IMR-90 (cell line): Measurements from ENCODE around the gene PSMD6. TPM values are rescaled to one million over a fixed set of nuclear protein-coding genes. Genes with fewer than 3 reads are reported as not detected.

ENCODE experiments used
- ATAC-seq: fragments of 200-7000 bp; cut with Tn5 transposase; 2 replicates; pipeline ENCODE4 v1.9.1; 2020; ENCODE audit warnings: low read depth, mild to moderate bottlenecking, moderate library complexity
- BruUV-seq: library from RNA; stranded (reverse); fragments of 400-500 nt; replicated peaks from 2 replicates; lab custom pipeline; 2021; lab: Mats Ljungman, UMichigan
- CTCF ChIA-PET: fragments of 300-600 bp; formaldehyde crosslinking; extraction: SDS; loops from one replicate; lab custom pipeline; 2021; ENCODE audit warnings: antibody characterized with exemption; lab: Yijun Ruan, JAX
- POLR2A ChIA-PET: fragments of 300-600 bp; sonication (Branson Sonifier 250); formaldehyde crosslinking; loops from one replicate; lab custom pipeline; 2022; ENCODE audit warnings: antibody characterized with exemption; ENCODE audit not compliant: unreplicated experiment; lab: Charles Lee
- DNase-seq: peaks from one replicate; pipeline ENCODE4 v3.0.0; 2013
- H2AFZ ChIP-seq: replicated peaks from 2 replicates; pipeline ENCODE3; 2013; ENCODE audit warnings: low read length, mild to moderate bottlenecking; ENCODE audit not compliant: poor library complexity
- H2AK5ac ChIP-seq: 2 replicates; pipeline ENCODE4 v1.6.1; 2013; ENCODE audit warnings: low read depth, low read length, inconsistent platforms
- H2AK9ac ChIP-seq: replicated peaks from 2 replicates; pipeline ENCODE3; 2013; ENCODE audit warnings: mild to moderate bottlenecking, low read depth, low read length, moderate library complexity; ENCODE audit not compliant: poor library complexity
- H2BK120ac ChIP-seq: 2 replicates; pipeline ENCODE4 v1.6.1; 2013; ENCODE audit warnings: low read depth, low read length, inconsistent platforms
- H2BK15ac ChIP-seq: 3 replicates; pipeline ENCODE4 v1.6.1; 2013; ENCODE audit warnings: low read depth, low read length, inconsistent platforms
- H2BK20ac ChIP-seq: 2 replicates; pipeline ENCODE4 v1.6.1; 2013; ENCODE audit warnings: low read depth, mild to moderate bottlenecking, inconsistent platforms, low read length, moderate library complexity
- H2BK5ac ChIP-seq: 2 replicates; pipeline ENCODE4 v1.6.1; 2013; ENCODE audit warnings: mild to moderate bottlenecking, low read depth, low read length, inconsistent platforms; ENCODE audit not compliant: poor library complexity, severe bottlenecking
- H3K14ac ChIP-seq: replicated peaks from 2 replicates; pipeline ENCODE4 v1.6.1; 2013; ENCODE audit warnings: low read depth, low read length, inconsistent platforms
- H3K18ac ChIP-seq: 2 replicates; pipeline ENCODE4 v1.6.1; 2013; ENCODE audit warnings: low read depth, low read length, control low read depth
- H3K23ac ChIP-seq: 2 replicates; pipeline ENCODE4 v1.6.1; 2013; ENCODE audit warnings: low read depth, low read length, inconsistent platforms
- H3K27ac ChIP-seq: 2 replicates; pipeline ENCODE4 v1.5.1; 2013; ENCODE audit warnings: mild to moderate bottlenecking, control low read depth, low read length; ENCODE audit not compliant: insufficient read depth
- H3K27me3 ChIP-seq: 2 replicates; pipeline ENCODE4 v1.6.1; 2013; ENCODE audit warnings: low read length; ENCODE audit not compliant: control insufficient read depth, insufficient read depth
- H3K36me3 ChIP-seq: 2 replicates; pipeline ENCODE4 v1.6.1; 2013; ENCODE audit warnings: low read length, mixed read lengths; ENCODE audit not compliant: control insufficient read depth, insufficient read depth
- H3K4ac ChIP-seq: 2 replicates; pipeline ENCODE4 v1.6.1; 2013; ENCODE audit warnings: low read depth, low read length, inconsistent platforms
- H3K4me1 ChIP-seq: 2 replicates; pipeline ENCODE4 v1.6.1; 2013; ENCODE audit warnings: low read length, mixed read lengths; ENCODE audit not compliant: control insufficient read depth, insufficient read depth
- H3K4me2 ChIP-seq: 2 replicates; pipeline ENCODE4 v1.6.1; 2013; ENCODE audit warnings: low read depth, mild to moderate bottlenecking, control low read depth, low read length, moderate library complexity
- H3K4me3 ChIP-seq: 2 replicates; pipeline ENCODE4 v1.5.1; 2013; ENCODE audit warnings: low read depth, mild to moderate bottlenecking, control low read depth, low read length, moderate library complexity; ENCODE audit not compliant: insufficient read depth
- H3K56ac ChIP-seq: 2 replicates; pipeline ENCODE4 v1.6.1; 2013; ENCODE audit warnings: low read length, inconsistent platforms; ENCODE audit not compliant: insufficient read depth; ENCODE audit errors: extremely low read depth
- H3K79me1 ChIP-seq, 2 experiments: 2 replicates each; pipeline ENCODE4 v1.6.1; 2013; ENCODE audit warnings: low read length in 2 of 2, inconsistent platforms in 1 of 2, low read depth in 1 of 2
- H3K9ac ChIP-seq: 2 replicates; pipeline ENCODE4 v1.6.1; 2013; ENCODE audit warnings: low read depth, low read length, control low read depth
- H3K9me1 ChIP-seq: 2 replicates; pipeline ENCODE4 v1.6.1; 2013; ENCODE audit warnings: low read length, inconsistent platforms; ENCODE audit not compliant: insufficient read depth
- H3K9me3 ChIP-seq: 2 replicates; pipeline ENCODE4 v1.6.1; 2013; ENCODE audit warnings: low read length; ENCODE audit not compliant: control insufficient read depth, insufficient read depth
- H4K20me1 ChIP-seq: 2 replicates; pipeline ENCODE4 v1.6.1; 2013; ENCODE audit warnings: low read length, inconsistent platforms; ENCODE audit not compliant: insufficient read depth
- H4K5ac ChIP-seq: 2 replicates; pipeline ENCODE4 v1.6.1; 2013; ENCODE audit warnings: mild to moderate bottlenecking, low read depth, low read length, control low read depth
- H4K8ac ChIP-seq, 2 experiments: 2 replicates each; pipeline ENCODE4 v1.6.1; 2013; ENCODE audit warnings: low read depth in 2 of 2, low read length in 2 of 2, control low read depth in 1 of 2, inconsistent platforms in 1 of 2
- H4K91ac ChIP-seq: 2 replicates; pipeline ENCODE4 v1.6.1; 2013; ENCODE audit warnings: low read depth, low read length, inconsistent platforms; ENCODE audit not compliant: insufficient read depth
- BHLHE40 ChIP-seq: fragments of 150-350 bp; IDR thresholded peaks from 2 replicates; pipeline ENCODE4 v1.6.1; 2016; ENCODE audit warnings: mild to moderate bottlenecking, low read depth, low read length
- MAFK ChIP-seq: IDR thresholded peaks from 2 replicates; pipeline ENCODE4 v1.6.1; 2012; ENCODE audit warnings: low read depth, low read length, improper control_type of control experiment
- MAZ ChIP-seq: IDR thresholded peaks from 2 replicates; pipeline ENCODE4 v1.6.1; 2012; ENCODE audit warnings: low read depth, mild to moderate bottlenecking, low read length, improper control_type of control experiment, moderate library complexity, borderline replicate concordance
- RFX5 ChIP-seq: IDR thresholded peaks from 2 replicates; pipeline ENCODE4 v1.8.0; 2012; ENCODE audit warnings: low read depth, mild to moderate bottlenecking, low read length, moderate library complexity
- WGBS, 2 experiments: methylation state at CpG; one replicate each; pipeline versions ENCODE4 v1.1.5 to v1.1.7; 2013; ENCODE audit warnings: missing lambda C conversion rate in 2 of 2; ENCODE audit not compliant: insufficient read length in 1 of 2; ENCODE audit errors: extremely low coverage in 2 of 2; 5-methylcytosine and 5-hydroxymethylcytosine counted together
- dilution Hi-C: fragments of 300-500 bp; cut with HindIII; formaldehyde crosslinking; loops from one replicate; pipeline ENCODE4 v1.14.3; 2018; ENCODE audit warnings: low sequenced_read_pairs; ENCODE audit not compliant: unreplicated experiment
- in situ Hi-C: fragments of 300-500 bp; cut with MboI; formaldehyde crosslinking; loops from 3 replicates; pipeline ENCODE4 v1.14.3; 2019; ENCODE audit warnings: low sequenced_read_pairs, inconsistent platforms, mixed read lengths
- intact Hi-C: fragments of 100-400 bp; cut with micrococcal nuclease; formaldehyde crosslinking; loops from 2 replicates; pipeline ENCODE4 v1.10.0; 2022
- polyA plus RNA-seq, 3 experiments: library from polyadenylated mRNA; depleted of rRNA; stranded (reverse); fragments of >200 nt; gene quantifications; 2 replicates each; pipeline ENCODE4 v1.2.3, GENCODE V29; 2012; ENCODE audit warnings: low replicate concordance in 1 of 3
- total RNA-seq: library from RNA; depleted of rRNA; stranded (reverse); fragments of >200 nt; gene quantifications from 2 replicates; pipeline ENCODE4 v1.2.3, GENCODE V29; 2012
- TF ChIP-seq, protein P1 (sequence below): conservative IDR thresholded peaks from 2 replicates; pipeline ENCODE4 v1.5.1; 2012; ENCODE audit warnings: mild to moderate bottlenecking, low read depth, low read length, improper control_type of control experiment

Gene PSMD6
- total and polyA plus RNA-seq, 2 of the 4 experiments (the other 2 are of a cell fraction), result 86.6 to 91.8 TPM

DNA sequence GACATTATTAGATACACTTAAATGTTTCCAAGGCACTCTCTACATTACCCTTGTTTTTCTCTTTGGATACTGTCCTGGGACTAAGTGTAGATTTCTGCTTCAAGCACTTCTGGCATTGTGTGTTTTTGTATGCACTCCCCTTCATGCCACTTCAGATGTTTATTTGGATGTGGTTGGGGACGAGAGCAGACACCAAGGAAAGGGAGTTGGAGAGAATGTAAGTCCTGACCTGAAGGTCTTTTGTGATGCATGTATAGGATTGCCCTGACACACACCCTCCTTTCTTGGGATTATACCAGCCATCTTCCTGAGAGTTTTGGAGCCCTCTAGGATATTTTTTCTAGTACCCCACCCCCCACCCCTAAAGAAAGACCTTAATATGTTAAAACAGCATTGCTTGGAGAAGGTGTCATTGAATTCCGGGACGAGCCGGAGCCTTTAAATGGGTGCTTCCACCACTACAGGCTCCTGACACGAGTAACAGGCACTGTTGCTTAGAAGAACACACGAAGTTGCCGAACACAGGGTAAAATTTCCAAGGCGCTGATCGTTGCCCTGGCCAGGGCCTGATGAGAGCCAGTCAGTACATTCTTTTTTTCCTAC is 22.7 kb downstream of the PSMD6 start:
- POLR2A ChIA-PET, result no interaction called here
- H3K79me1 ChIP-seq, result peaks cover 18 to 46% of the 10 kb centered on the region in 2 experiments
- peaks cover 7% of the 10 kb centered on the region; the same call in 1 of the 2 replicates for H4K20me1 ChIP-seq
- TSS peak; percentile 18 for BruUV-seq
- no peak overlapping the region for H3K4me3 ChIP-seq
- no peak overlapping the region for H2BK5ac ChIP-seq
- no peak overlapping the region for H2BK20ac ChIP-seq
- H3K36me3 ChIP-seq, result peaks cover 25% of the 10 kb centered on the region
- H3K14ac ChIP-seq, result no peak overlapping the region
- H2BK120ac ChIP-seq, result no peak overlapping the region
- dilution Hi-C loops, result no loop called here
- no peak overlapping the region for H2AK5ac ChIP-seq
- H4K91ac ChIP-seq, result no peak overlapping the region
- no peaks in the 10 kb centered on the region for H3K27me3 ChIP-seq
- no peak overlapping the region for H2BK15ac ChIP-seq
- ATAC-seq (peak; percentile 68), DNase-seq (peak; percentile 52)
- no peak overlapping the region for H3K4ac ChIP-seq
- intact Hi-C loops, result no loop called here
- no peak overlapping the region for H3K23ac ChIP-seq
- H3K56ac ChIP-seq, result no peak overlapping the region
- H3K9me3 ChIP-seq, result no peaks in the 10 kb centered on the region
- H3K4me1 ChIP-seq, result peaks cover 6% of the 10 kb centered on the region; the same call in 1 of the 2 replicates
- no peak overlapping the region for H2AFZ ChIP-seq
- H3K27ac ChIP-seq, result no peak overlapping the region
- WGBS, 2 experiments, result no CpG with 5 or more reads among the region's 9 CpGs
- CTCF ChIA-PET, result interaction anchor here (0.6 kb wide), 1 partner anchor 179 kb away, joined by 5 read pairs; no protein-coding TSS in a partner anchor
- no peak for TF ChIP-seq BHLHE40
- TF ChIP-seq MAZ, result no peak
- no peak for TF ChIP-seq MAFK
- TF ChIP-seq, protein P1, sequence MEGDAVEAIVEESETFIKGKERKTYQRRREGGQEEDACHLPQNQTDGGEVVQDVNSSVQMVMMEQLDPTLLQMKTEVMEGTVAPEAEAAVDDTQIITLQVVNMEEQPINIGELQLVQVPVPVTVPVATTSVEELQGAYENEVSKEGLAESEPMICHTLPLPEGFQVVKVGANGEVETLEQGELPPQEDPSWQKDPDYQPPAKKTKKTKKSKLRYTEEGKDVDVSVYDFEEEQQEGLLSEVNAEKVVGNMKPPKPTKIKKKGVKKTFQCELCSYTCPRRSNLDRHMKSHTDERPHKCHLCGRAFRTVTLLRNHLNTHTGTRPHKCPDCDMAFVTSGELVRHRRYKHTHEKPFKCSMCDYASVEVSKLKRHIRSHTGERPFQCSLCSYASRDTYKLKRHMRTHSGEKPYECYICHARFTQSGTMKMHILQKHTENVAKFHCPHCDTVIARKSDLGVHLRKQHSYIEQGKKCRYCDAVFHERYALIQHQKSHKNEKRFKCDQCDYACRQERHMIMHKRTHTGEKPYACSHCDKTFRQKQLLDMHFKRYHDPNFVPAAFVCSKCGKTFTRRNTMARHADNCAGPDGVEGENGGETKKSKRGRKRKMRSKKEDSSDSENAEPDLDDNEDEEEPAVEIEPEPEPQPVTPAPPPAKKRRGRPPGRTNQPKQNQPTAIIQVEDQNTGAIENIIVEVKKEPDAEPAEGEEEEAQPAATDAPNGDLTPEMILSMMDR, result no peak
- TF ChIP-seq RFX5, result no peak
- H4K8ac ChIP-seq, result no peak overlapping the region
- no peak overlapping the region for H3K18ac ChIP-seq
- H3K9me1 ChIP-seq, result peaks cover 16% of the 10 kb centered on the region
- no peak overlapping the region for H3K4me2 ChIP-seq
- no peak overlapping the region for H4K5ac ChIP-seq
- no peak overlapping the region for H2AK9ac ChIP-seq
- no peak overlapping the region for H3K9ac ChIP-seq
- in situ Hi-C loops, result no loop called here
